Prostate gland (tissue), 2 donors: ENCODE data around the gene FAM216A. TPM values are rescaled to one million over a fixed set of nuclear protein-coding genes. Genes with fewer than 3 reads are reported as not detected.
"Not testable (repeated sequence)": the region's sequence is repeated elsewhere in the genome, so short reads cannot be mapped to it uniquely, and the experiment has no call there.

Experiments used
- DNase-seq: peaks from one replicate; pipeline ENCODE4 v3.0.0-alpha.2; 2019; ENCODE audit warnings: low spot score
- H3K27ac ChIP-seq, 2 donors: fragments of 200-600 bp; sonication (generic); 2 replicates each; pipeline ENCODE4 v1.5.1; 2017 to 2019
- H3K27me3 ChIP-seq: fragments of 200-600 bp; sonication (generic); replicated peaks from 2 replicates; pipeline ENCODE4 v1.5.1; 2019; ENCODE audit not compliant: insufficient read depth
- H3K36me3 ChIP-seq, 2 donors: fragments of 200-600 bp; sonication (generic); 1 replicate in 1 of 2; 2 replicates in 1 of 2; pipeline versions ENCODE4 v1.5.1 to v1.8.1; 2017 to 2019
- H3K4me1 ChIP-seq: fragments of 200-600 bp; sonication (generic); replicated peaks from 2 replicates; pipeline ENCODE4 v1.5.1; 2019
- H3K4me3 ChIP-seq, 2 donors: fragments of 200-600 bp; sonication (generic); 2 replicates each; pipeline ENCODE4 v1.5.1; 2017 to 2019
- H3K9me3 ChIP-seq: fragments of 200-600 bp; sonication (generic); 2 replicates; pipeline ENCODE4 v1.5.1; 2017
- POLR2A ChIP-seq: fragments of 450-650 bp; IDR thresholded peaks from one replicate; pipeline ENCODE4 v1.6.1; 2016; ENCODE audit warnings: antibody characterized with exemption, mild to moderate bottlenecking
- POLR2AphosphoS5 ChIP-seq: sonication (generic); formaldehyde crosslinking; IDR thresholded peaks from one replicate; pipeline ENCODE4 v1.6.1; 2017; ENCODE audit warnings: antibody characterized with exemption
- WGBS: methylation state at CpG from one replicate; pipeline ENCODE4 v1.1.5; 2018; 5-methylcytosine and 5-hydroxymethylcytosine counted together
- intact Hi-C: fragments of 100-400 bp; cut with DNase I; formaldehyde crosslinking; loops from one replicate; pipeline ENCODE4 v1.14.2; 2022
- total RNA-seq, 2 donors: library from RNA; depleted of rRNA; stranded (reverse); fragments of >200 nt; gene quantifications; one replicate each; pipeline ENCODE4 v1.1.0, GENCODE V29; 2016
- TF ChIP-seq, protein P1 (sequence below), 4 experiments: fragments of 200-600 bp in 2 of 4; fragments of 450-650 bp in 2 of 4; sonication (generic) in 2 of 4; IDR thresholded peaks; 1 replicate in 3 of 4; 2 replicates in 1 of 4; pipeline ENCODE4 v1.5.1; 2016 to 2019; ENCODE audit warnings: antibody characterized with exemption in 4 of 4, mild to moderate bottlenecking in 2 of 4, moderate library complexity in 2 of 4

Gene FAM216A
- total RNA-seq, 2 donors from 2014 or later = 3.6 to 11.5 TPM

DNA sequence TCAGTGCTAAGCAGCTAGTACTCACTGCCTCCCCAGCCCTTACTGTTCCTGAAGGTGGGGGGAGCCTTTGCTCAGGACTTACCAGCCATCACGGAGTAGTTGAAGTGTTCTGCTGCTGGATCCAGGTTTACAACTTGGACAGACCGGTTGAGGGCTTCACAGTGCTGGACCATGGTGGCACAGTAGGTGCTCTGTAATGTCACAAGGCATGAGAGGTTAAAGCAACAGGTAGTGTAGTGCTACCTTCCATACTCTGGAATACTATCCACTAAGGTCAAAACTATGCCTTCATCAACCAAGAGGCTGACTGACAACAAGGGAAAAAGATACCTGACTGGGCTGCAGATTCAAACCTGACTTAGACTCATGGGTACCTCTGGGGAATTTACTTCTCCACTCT lies 3.6 kb upstream of the FAM216A start:
- Histone ChIP-seq H3K36me3 (no peaks in the 10 kb centered on the region), H3K27ac (no peak overlapping the region), H3K9me3 (no peaks in the 10 kb centered on the region), H3K4me1 (no peaks in the 10 kb centered on the region), H3K4me3 (no peak overlapping the region), H3K27me3 (no peaks in the 10 kb centered on the region)
- DNase-seq = no peak
- WGBS = 87% methylated on average over 2 of the region's 2 CpGs
- TF ChIP-seq, protein P1, sequence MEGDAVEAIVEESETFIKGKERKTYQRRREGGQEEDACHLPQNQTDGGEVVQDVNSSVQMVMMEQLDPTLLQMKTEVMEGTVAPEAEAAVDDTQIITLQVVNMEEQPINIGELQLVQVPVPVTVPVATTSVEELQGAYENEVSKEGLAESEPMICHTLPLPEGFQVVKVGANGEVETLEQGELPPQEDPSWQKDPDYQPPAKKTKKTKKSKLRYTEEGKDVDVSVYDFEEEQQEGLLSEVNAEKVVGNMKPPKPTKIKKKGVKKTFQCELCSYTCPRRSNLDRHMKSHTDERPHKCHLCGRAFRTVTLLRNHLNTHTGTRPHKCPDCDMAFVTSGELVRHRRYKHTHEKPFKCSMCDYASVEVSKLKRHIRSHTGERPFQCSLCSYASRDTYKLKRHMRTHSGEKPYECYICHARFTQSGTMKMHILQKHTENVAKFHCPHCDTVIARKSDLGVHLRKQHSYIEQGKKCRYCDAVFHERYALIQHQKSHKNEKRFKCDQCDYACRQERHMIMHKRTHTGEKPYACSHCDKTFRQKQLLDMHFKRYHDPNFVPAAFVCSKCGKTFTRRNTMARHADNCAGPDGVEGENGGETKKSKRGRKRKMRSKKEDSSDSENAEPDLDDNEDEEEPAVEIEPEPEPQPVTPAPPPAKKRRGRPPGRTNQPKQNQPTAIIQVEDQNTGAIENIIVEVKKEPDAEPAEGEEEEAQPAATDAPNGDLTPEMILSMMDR (IDR thresholded peaks at IDR 0.05) = no peak
- no peak for TF ChIP-seq POLR2AphosphoS5
- TF ChIP-seq POLR2A = no peak
- intact Hi-C loops = loop anchor here (5.0 to 10.0 kb wide), 3 partner anchors 37 to 230 kb away; partner anchors contain the start of genes RAD9B and VPS29

DNA sequence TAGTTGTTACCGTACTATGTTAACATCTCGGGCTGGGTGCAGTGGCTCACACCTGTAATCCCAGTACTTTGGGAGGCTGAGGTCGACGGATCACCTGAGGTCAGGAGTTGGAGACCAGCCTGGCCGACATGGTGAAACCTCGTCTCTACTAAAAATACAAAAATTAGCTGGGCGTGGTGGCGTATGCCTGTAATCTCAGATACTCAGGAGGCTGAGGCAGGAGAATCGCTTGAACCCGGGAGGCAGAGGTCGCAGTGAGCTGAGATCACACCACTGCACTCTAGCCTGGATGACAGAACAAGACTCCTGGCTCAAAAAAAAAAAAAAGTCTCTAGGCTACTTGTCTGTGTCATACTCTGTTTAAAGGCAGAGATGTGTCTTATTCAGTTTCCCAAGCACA lies 2.9 kb upstream of the FAM216A start:
- H3K27me3 ChIP-seq, DNase-seq, H3K4me3 ChIP-seq, H3K9me3 ChIP-seq, H3K36me3 ChIP-seq, H3K27ac ChIP-seq, H3K4me1 ChIP-seq: not testable (repeated sequence)
- WGBS = 89% methylated on average over 11 of the region's 11 CpGs
- intact Hi-C loops = loop anchor here (5.0 to 10.0 kb wide), 3 partner anchors 37 to 229 kb away; partner anchors contain the start of genes RAD9B and VPS29

DNA sequence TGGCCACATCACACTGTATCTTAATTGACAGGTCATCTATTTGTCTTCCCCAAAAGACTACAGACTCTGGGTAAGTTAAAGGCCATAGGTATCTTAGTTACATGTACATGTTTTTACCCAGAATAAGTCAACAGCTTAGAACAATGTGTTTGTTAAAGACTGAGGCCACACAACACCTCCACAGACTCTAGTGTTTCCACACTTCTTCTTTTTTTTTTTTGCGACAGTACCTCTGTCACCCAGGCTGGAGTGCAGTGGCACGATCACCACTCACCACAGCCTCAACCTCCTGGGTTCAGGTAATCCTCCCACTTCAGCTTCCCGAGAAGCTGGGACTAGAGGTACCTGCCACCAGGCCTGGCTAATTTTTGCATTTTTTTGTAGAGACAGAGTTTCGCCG lies 1.9 kb upstream of the FAM216A start:
- H3K4me3 ChIP-seq = no peak overlapping the region
- intact Hi-C loops = loop anchor here (5.0 to 10.0 kb wide), 3 partner anchors 36 to 228 kb away; partner anchors contain the start of genes RAD9B and VPS29
- WGBS = 40% methylated on average over 5 of the region's 5 CpGs

DNA sequence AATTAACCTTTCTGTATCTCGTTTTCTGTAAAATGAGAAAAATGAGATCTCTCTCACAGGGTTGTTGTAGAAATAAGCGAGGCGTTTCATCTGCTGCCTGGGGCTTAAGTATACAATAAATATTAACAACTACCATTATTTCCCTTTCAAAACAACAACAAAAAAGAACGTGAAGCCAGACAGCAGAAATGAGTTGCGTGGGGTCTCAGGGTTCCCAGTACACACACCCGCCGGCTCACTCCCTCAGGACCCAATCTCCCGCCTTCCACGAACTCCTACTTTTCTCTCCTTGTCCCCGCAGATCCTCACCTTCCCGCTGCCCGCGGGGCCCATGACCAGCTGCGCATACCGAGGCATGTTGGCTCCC lies 815 bp upstream of the FAM216A start:
- DNase-seq = no peak
- H3K36me3 ChIP-seq = no peaks in the 10 kb centered on the region
- no peaks in the 10 kb centered on the region for H3K27me3 ChIP-seq
- WGBS = under 1% methylated on average over 15 of the region's 15 CpGs
- H3K4me3 ChIP-seq = peak overlapping the region; percentile 51 to 70
- intact Hi-C loops = loop anchor here (5.0 to 10.0 kb wide), 3 partner anchors 34 to 227 kb away; partner anchors contain the start of genes RAD9B and VPS29
- TF ChIP-seq POLR2A = no peak
- TF ChIP-seq, protein P1 (IDR thresholded peaks at IDR 0.05) = no peak
- no peak for TF ChIP-seq POLR2AphosphoS5
- H3K4me1 ChIP-seq = no peaks in the 10 kb centered on the region
- H3K27ac ChIP-seq = peak overlapping the region; percentile 80 to 92
- no peaks in the 10 kb centered on the region for H3K9me3 ChIP-seq

More for the DNA sequence above, 1.9 kb upstream of the FAM216A start:
- H3K27me3 ChIP-seq = no peaks in the 10 kb centered on the region
- H3K27ac ChIP-seq = no peak overlapping the region
- no peak for DNase-seq
- H3K4me1 ChIP-seq = no peaks in the 10 kb centered on the region
- H3K36me3 ChIP-seq = no peaks in the 10 kb centered on the region
- no peaks in the 10 kb centered on the region for H3K9me3 ChIP-seq
- TF ChIP-seq POLR2A (no peak), POLR2AphosphoS5 (no peak)
- TF ChIP-seq, protein P1 (IDR thresholded peaks at IDR 0.05) = no peak

DNA sequence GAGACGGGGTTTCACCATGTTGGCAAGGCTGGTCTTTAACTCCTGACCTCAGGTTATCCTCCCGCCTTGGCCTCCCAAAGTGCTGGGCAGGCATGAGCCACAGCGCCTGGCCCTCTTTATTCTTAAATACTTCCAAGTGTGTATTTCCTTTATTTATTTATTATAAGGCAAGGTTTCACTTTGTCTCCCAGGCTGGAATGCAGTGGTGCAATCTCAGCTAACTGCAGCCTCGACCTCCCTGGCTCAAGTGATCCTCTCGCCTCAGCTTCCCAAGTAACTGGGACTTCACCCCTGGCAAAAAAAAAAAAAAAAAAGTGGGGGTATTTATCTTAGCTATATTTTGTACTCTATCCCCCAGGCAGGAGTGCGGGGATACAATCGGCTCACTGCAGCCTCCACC lies 6.8 kb downstream of the FAM216A start:
- Histone ChIP-seq H3K4me1 (no peaks in the 10 kb centered on the region), H3K36me3 (no peaks in the 10 kb centered on the region), H3K27me3 (no peaks in the 10 kb centered on the region), H3K27ac (no peak overlapping the region), H3K4me3 (no peak overlapping the region), H3K9me3 (no peaks in the 10 kb centered on the region)
- TF ChIP-seq, protein P1 (IDR thresholded peaks at IDR 0.05) = no peak
- TF ChIP-seq POLR2AphosphoS5 = no peak
- no peak for TF ChIP-seq POLR2A
- intact Hi-C loops = no loop called here
- DNase-seq = no peak
- WGBS = 95% methylated on average over 7 of the region's 7 CpGs
